SU-DHL-6 (cell line): ENCODE measurements around the gene CLDN1.

Experiments
- H2AFZ ChIP-seq: fragments of 200-600 bp; sonication (generic); 2 replicates; pipeline ENCODE4 v1.6.1; 2014; ENCODE audit warnings: low read depth, mild to moderate bottlenecking, moderate library complexity, mixed read lengths, antibody characterized with exemption, low read length; ENCODE audit not compliant: severe bottlenecking
- H3F3A ChIP-seq: fragments of 200-600 bp; shearing (Covaris generic); 2 replicates; pipeline ENCODE4 v1.6.0; 2016; ENCODE audit warnings: antibody characterized with exemption, mild to moderate bottlenecking; ENCODE audit not compliant: insufficient read depth
- H3K27ac ChIP-seq: fragments of 200-600 bp; sonication (generic); 2 replicates; pipeline ENCODE4 v1.5.1; 2016; ENCODE audit warnings: low read depth, mild to moderate bottlenecking, low read length, moderate library complexity, mixed read lengths
- H3K27me3 ChIP-seq: fragments of 200-600 bp; sonication (generic), shearing (Covaris generic); 2 replicates; pipeline ENCODE4 v1.6.0; 2014; ENCODE audit warnings: mild to moderate bottlenecking, low read length
- H3K36me3 ChIP-seq: fragments of 200-600 bp; sonication (generic); 2 replicates; pipeline ENCODE4 v1.6.1; 2014; ENCODE audit warnings: mild to moderate bottlenecking, low read length, mixed read lengths
- H3K4me2 ChIP-seq: fragments of 300-600, 200-600 bp; shearing (Covaris generic), sonication (generic); 2 replicates; pipeline ENCODE4 v1.6.0; 2014; ENCODE audit warnings: low read length, low read depth, mild to moderate bottlenecking; ENCODE audit not compliant: poor library complexity, severe bottlenecking
- H3K4me3 ChIP-seq: fragments of 200-600 bp; sonication (generic); 2 replicates; pipeline ENCODE4 v1.5.1; 2014; ENCODE audit warnings: antibody characterized with exemption, low read length, mild to moderate bottlenecking, mixed read lengths; ENCODE audit not compliant: insufficient read depth, poor library complexity, severe bottlenecking
- H3K79me2 ChIP-seq: fragments of 200-600 bp; sonication (generic); 2 replicates; pipeline ENCODE4 v1.6.1; 2014; ENCODE audit warnings: mild to moderate bottlenecking, low read length, moderate library complexity; ENCODE audit not compliant: insufficient read depth
- H3K9ac ChIP-seq: fragments of 200-600 bp; sonication (generic); 2 replicates; pipeline ENCODE4 v1.7.0; 2014; ENCODE audit warnings: mild to moderate bottlenecking, low read length
- H3K9me2 ChIP-seq: fragments of 200-600 bp; sonication (generic); replicated peaks from 2 replicates; pipeline ENCODE4 v1.6.1; 2014; ENCODE audit warnings: low read length; ENCODE audit not compliant: insufficient read depth
- H3K9me3 ChIP-seq: fragments of 200-600 bp; sonication (generic); 2 replicates; pipeline ENCODE4 v1.6.1; 2014; ENCODE audit warnings: low read length, mixed read lengths; ENCODE audit not compliant: insufficient read depth
- H4K20me1 ChIP-seq: fragments of 200-600 bp; sonication (generic); 2 replicates; pipeline ENCODE4 v1.6.1; 2014; ENCODE audit warnings: low read depth, mild to moderate bottlenecking, antibody characterized with exemption, low read length, moderate library complexity, mixed read lengths
- EZH2phosphoT487 ChIP-seq: fragments of 200-600 bp; sonication (generic), shearing (Covaris generic); conservative IDR thresholded peaks from 2 replicates; pipeline ENCODE4 v1.6.1; 2018; ENCODE audit warnings: mild to moderate bottlenecking, antibody characterized with exemption, low read length, moderate library complexity, mixed read lengths
- TF ChIP-seq, protein P1 (sequence below): fragments of 200-600 bp; sonication (generic); IDR thresholded peaks from one replicate; pipeline ENCODE4 v1.5.1; 2017; ENCODE audit warnings: antibody characterized with exemption, mild to moderate bottlenecking, low read length, moderate library complexity; ENCODE audit not compliant: insufficient read depth, poor library complexity, severe bottlenecking

CLDN1 gene

DNA sequence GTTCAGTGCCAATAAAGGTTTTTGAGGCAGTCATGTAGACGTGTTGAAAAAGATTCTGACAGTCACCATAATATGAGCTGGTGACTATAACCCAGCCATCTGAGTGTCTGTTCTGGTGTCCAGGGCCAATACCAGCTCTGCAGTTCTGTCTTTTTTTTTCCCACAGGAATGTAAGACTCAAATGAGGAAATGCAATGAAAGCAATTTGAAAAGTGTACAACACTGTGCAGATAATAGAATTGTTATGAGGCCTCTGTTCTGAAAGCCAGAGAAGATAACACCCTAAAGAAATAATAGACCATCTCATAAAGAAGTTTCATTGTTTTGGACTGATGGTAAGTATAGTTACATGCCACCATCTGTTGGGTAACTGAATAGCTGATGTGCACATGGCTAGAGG is 57.1 kb downstream of the CLDN1 start:
- no peak overlapping the region for H3K9ac ChIP-seq
- no peak overlapping the region for H2AFZ ChIP-seq
- H3F3A ChIP-seq, result no peaks in the 10 kb centered on the region
- no peak overlapping the region for H3K4me3 ChIP-seq
- H3K27me3 ChIP-seq, result no peaks in the 10 kb centered on the region
- no peak overlapping the region for H3K27ac ChIP-seq
- H3K9me2 ChIP-seq, result no peaks in the 10 kb centered on the region
- H3K79me2 ChIP-seq, result no peaks in the 10 kb centered on the region
- TF ChIP-seq, protein P1, sequence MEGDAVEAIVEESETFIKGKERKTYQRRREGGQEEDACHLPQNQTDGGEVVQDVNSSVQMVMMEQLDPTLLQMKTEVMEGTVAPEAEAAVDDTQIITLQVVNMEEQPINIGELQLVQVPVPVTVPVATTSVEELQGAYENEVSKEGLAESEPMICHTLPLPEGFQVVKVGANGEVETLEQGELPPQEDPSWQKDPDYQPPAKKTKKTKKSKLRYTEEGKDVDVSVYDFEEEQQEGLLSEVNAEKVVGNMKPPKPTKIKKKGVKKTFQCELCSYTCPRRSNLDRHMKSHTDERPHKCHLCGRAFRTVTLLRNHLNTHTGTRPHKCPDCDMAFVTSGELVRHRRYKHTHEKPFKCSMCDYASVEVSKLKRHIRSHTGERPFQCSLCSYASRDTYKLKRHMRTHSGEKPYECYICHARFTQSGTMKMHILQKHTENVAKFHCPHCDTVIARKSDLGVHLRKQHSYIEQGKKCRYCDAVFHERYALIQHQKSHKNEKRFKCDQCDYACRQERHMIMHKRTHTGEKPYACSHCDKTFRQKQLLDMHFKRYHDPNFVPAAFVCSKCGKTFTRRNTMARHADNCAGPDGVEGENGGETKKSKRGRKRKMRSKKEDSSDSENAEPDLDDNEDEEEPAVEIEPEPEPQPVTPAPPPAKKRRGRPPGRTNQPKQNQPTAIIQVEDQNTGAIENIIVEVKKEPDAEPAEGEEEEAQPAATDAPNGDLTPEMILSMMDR, result no peak
- no peak overlapping the region for H3K4me2 ChIP-seq
- H3K9me3 ChIP-seq, result no peaks in the 10 kb centered on the region
- no peaks in the 10 kb centered on the region for H3K36me3 ChIP-seq
- H4K20me1 ChIP-seq, result no peaks in the 10 kb centered on the region

DNA sequence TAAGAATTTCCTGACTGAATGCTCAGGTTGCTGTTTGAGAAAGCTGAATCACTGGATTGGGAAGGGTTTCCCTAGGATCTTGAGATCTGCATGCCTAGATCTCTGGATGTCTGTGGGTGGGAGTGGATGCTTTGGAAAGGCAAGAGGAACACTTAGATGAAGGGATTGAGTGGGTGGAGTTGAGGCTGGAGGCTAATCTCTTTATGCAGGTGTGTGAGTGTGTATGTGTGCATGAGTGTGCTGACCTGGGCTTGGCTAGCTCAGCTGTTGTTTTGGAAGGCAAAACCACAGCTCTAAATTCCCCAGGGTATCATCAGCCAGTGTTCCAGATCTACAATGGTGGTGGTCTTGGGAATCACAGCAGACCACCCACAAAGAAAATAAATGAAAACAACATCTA is 60.5 kb downstream of the CLDN1 start:
- Histone ChIP-seq H2AFZ (no peak overlapping the region), H3K4me2 (no peak overlapping the region), H4K20me1 (no peaks in the 10 kb centered on the region), H3K27me3 (no peaks in the 10 kb centered on the region), H3K9ac (no peak overlapping the region), H3K9me3 (no peaks in the 10 kb centered on the region), H3F3A (no peaks in the 10 kb centered on the region), H3K27ac (no peak overlapping the region), H3K36me3 (no peaks in the 10 kb centered on the region), H3K4me3 (no peak overlapping the region), H3K9me2 (no peaks in the 10 kb centered on the region), H3K79me2 (no peaks in the 10 kb centered on the region)
- TF ChIP-seq EZH2phosphoT487, result no peak

DNA sequence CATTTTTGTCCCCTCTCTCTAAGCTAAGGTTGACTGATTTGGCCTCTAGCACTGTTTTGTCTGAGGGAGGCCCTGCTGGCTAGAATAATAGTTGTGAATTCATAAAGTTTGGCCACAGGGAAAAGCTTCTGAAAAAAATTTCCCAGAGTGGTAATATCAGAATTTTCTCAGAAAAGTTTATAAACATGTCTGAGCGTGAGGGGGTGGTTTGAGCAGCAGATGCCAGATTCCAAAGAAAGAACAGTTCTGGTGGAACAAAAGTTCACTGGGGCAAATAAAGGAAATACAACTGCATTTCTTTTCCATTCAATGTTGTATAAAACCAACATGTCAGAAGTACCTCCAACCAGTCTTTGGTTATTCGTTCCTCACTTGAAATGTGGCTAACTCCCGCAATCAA is 61.2 kb downstream of the CLDN1 start:
- no peak overlapping the region for H3K9ac ChIP-seq
- TF ChIP-seq, protein P1, result no peak
- TF ChIP-seq EZH2phosphoT487, result no peak
- no peaks in the 10 kb centered on the region for H3K36me3 ChIP-seq
- no peaks in the 10 kb centered on the region for H4K20me1 ChIP-seq
- H3K4me3 ChIP-seq, result no peak overlapping the region
- H3F3A ChIP-seq, result no peaks in the 10 kb centered on the region
- no peak overlapping the region for H3K4me2 ChIP-seq
- H3K27me3 ChIP-seq, result no peaks in the 10 kb centered on the region
- no peak overlapping the region for H2AFZ ChIP-seq
- H3K9me3 ChIP-seq, result no peaks in the 10 kb centered on the region
- no peak overlapping the region for H3K27ac ChIP-seq
- no peaks in the 10 kb centered on the region for H3K9me2 ChIP-seq
- H3K79me2 ChIP-seq, result no peaks in the 10 kb centered on the region

DNA sequence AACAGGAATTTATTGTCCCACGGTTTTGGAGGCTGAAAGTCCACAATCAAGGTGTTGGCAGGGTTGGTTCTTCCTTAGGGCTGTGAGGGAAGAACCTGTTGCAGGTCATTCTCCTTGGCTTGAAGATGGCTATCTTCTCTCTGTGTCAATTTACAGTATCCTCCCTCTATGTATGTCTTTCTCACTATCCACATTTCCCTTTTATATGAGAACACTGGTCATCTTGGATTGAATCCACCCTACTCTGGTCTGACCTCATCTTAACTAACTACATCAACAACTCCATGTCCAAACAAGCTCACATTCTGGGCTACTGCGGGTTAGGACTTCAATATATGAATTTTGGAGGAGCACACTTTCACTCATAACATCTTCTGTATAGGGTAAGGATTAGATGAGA is 61.9 kb downstream of the CLDN1 start:
- no peak overlapping the region for H2AFZ ChIP-seq
- no peaks in the 10 kb centered on the region for H3K27me3 ChIP-seq
- H3K36me3 ChIP-seq, result no peaks in the 10 kb centered on the region
- TF ChIP-seq, protein P1, result no peak
- TF ChIP-seq EZH2phosphoT487, result no peak
- no peaks in the 10 kb centered on the region for H3K9me2 ChIP-seq
- no peak overlapping the region for H3K4me2 ChIP-seq
- no peak overlapping the region for H3K9ac ChIP-seq
- no peak overlapping the region for H3K27ac ChIP-seq
- no peaks in the 10 kb centered on the region for H4K20me1 ChIP-seq
- no peak overlapping the region for H3K4me3 ChIP-seq
- H3K79me2 ChIP-seq, result no peaks in the 10 kb centered on the region
- H3F3A ChIP-seq, result no peaks in the 10 kb centered on the region
- no peaks in the 10 kb centered on the region for H3K9me3 ChIP-seq
